Left kidney (tissue), 2 donors: ENCODE measurements around the gene GJA3. TPM values are rescaled to one million over a fixed set of nuclear protein-coding genes. Genes with fewer than 3 reads are reported as not detected.
"Not testable (repeated sequence)": the region's sequence is repeated elsewhere in the genome, so short reads cannot be mapped to it uniquely, and the experiment has no call there.

ENCODE experiments used
- DNase-seq: peaks from one replicate; pipeline ENCODE4 v3.0.0-alpha.2; 2013
- polyA plus RNA-seq: library from polyadenylated mRNA; unstranded; fragments of 120-200 nt; gene quantifications from one replicate; pipeline ENCODE4 v1.2.1, GENCODE V29; 2013; ENCODE audit not compliant: insufficient read length

Gene GJA3
- polyA plus RNA-seq, 1 donor, result 11.3 TPM

DNA sequence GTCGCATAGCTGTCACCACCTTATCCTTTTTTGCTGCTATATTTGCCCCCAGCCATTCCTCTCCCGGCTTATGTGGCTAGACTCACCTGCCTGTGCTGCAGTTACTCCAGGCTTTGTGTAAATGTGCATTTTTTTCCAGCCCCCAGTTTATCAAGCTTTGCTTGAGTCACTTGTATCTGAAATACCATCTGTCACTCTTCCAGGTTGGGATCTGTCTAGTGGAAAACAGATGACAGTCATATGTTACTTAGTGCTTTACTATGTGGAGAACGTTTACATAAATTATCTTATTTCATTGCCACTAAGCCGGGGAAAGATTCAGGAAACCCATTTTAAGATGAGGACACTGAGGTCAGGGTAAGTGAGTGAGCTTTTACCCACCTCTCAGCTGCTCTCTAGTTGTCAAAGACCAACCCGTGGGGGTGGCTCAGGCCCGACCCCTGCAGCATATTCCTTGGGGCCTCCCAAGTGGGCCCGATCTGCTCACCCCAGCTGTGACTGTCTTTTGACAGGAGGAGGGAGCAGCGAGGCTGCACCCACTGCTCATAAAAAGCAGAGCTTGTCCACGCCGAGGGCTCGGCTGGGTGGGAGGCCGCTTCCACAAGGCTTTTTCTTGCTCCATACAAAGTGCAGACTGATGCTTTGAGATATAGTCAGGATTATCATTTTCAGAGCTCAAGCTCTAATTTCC, 24.7 kb upstream of the GJA3 start:
- DNase-seq, result no peak

DNA sequence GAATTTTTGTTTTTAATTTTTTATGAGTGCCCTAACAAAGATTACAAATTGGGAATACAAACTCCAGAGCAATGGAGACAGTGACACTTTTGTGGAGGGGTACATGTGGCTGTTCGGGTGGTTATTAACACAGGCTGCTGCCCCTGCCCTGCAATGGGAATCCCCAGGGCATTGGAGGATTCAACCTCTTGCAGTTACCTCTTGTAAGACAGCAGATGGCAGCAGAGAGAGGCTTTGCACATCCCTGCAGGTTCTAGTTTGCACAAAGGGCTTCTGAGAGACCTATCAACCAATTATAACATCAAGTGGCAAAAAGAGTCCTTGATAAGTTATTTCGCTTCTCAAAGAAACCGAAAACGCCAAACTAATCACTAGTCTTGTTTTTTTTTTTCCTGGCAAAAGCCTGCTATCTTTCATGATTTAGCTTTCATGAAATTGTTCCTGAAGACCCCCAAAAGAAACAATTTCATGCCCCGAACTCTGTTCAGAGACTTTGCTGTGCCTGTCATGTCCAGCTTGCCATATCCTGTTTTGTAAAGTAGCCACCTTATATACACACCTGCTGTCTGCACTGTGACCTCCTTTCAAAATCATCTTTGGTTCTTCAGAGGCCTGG, 21.5 kb upstream of the GJA3 start:
- peak; percentile 74 for DNase-seq

DNA sequence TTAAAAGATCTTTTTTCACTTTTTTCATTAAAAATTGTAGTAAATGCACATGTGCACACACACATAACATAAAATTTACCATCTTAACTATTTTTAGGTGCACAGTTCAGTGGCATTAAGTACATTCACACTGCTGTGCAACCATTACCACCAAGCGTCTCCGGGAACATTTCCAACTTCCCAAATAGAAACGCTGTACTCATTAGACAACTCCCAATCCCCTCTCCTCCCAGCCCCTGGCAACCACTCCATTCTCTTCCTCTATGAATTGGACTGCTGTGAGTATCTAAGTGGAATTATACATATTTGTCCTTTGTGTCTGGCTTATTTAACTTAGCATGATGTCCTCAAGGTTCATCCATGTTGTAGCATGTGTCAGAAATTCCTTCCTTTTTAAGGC, 20.3 kb upstream of the GJA3 start:
- DNase-seq, result no peak

DNA sequence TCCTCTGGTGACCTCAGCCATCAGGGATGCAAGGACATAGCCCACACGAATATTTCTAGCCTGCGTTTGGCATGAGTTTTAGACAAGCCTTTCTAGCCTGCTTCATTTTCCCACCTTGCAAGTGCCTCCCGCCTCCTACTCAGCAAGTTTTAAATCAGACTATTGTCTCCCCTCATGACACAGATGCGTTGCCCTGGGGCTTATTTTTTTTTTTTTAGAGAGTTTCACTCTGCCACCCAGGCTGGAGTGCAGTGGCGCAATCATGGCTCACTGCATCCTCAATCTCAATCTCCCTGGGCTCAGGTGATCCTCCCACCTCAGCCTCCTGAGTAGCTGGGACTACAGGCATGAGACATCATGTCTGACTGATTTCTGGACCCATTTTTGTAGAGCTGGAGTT, 17.3 kb upstream of the GJA3 start:
- DNase-seq, result no peak

DNA sequence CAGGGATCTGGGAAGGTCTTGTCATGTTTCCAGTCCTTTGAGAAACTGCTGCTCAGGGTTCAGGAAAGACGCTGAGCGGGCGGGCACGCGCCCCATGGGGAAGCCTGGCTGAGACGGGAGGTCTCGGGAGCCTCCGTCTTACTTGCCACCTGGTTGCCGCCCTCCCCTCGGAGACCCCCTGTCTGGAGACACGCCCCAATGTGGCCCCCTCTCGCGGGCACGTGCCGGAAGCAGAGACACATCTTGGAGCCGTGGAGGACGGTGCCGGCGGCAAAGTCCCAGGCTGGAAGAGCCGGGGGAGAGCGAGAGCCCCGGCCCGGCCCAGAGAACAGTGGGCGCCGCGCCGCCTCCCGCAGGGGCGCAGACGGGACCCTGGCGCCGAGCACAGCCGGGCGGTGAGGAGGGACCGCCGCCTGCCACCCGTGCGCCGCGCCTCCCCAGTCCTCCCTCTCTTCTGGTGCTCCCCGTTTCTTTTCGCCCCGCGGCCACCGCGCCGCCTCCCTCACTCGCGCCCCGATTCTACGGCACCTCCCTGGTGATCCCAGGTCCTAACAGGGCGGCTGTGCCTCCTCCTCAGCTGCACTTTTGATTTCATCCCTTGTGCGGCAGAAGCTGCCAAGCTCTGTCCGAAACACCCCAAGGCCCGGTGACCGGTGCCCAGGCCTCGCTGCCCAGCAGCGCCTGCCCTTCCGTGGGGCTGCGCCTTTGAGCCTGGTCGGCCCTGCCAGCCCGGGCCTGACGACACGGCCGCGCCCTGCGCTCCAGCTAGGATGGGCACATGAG, 16.4 kb upstream of the GJA3 start:
- DNase-seq, result no peak

DNA sequence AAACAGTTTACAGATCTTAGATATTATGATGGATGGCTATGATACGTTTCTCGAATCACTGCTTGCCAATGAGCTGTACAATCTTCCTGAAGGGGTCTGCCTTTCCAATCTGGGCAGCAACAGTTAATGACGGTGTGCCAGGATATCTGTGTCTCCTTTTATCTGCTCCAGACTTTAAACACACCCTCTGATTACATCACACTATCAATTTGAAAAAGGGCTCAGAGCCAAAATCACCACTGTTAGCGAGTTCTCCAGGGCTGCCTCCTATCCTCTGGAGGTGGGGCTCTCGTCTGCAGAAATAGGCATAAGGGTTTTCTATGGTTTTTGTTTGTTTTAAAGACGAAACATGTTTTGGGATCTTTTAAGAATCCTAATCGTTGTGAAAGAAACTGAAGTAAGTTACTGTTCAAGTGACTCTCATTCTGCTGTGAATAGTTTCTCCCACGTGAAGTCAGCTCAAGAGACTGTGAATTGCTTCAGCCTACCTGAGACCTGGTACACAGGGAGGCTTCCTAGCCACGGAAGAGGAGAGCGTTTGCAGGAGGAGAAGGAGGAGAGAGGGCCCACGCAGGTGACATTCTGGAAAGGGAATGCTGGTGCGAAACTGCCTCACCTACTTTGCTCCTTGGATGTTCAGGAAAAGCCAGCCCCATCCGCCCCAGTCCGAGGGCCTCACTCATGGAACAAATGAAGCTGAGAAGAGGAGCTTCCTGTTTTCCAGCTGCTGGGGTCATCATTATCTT, 15.2 kb upstream of the GJA3 start:
- no peak for DNase-seq

DNA sequence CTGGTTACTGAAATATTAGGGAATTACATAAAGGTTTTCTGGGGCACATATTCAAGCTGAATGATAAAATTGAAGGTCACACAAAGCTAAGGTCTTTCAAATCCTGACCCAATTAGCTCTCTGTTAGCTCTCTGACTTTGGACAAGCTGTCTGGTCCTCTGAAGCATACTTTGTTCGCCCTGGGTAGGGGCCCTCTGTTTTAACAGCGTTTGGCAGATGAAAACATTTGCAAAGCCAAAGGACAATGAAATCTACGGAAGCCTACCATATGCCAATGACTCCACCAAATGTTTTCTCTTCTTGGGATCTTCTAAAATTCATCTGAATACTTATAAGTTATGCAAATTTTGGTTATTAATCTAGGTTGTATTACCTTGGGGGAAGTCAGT, 14.5 kb upstream of the GJA3 start:
- no peak for DNase-seq

DNA sequence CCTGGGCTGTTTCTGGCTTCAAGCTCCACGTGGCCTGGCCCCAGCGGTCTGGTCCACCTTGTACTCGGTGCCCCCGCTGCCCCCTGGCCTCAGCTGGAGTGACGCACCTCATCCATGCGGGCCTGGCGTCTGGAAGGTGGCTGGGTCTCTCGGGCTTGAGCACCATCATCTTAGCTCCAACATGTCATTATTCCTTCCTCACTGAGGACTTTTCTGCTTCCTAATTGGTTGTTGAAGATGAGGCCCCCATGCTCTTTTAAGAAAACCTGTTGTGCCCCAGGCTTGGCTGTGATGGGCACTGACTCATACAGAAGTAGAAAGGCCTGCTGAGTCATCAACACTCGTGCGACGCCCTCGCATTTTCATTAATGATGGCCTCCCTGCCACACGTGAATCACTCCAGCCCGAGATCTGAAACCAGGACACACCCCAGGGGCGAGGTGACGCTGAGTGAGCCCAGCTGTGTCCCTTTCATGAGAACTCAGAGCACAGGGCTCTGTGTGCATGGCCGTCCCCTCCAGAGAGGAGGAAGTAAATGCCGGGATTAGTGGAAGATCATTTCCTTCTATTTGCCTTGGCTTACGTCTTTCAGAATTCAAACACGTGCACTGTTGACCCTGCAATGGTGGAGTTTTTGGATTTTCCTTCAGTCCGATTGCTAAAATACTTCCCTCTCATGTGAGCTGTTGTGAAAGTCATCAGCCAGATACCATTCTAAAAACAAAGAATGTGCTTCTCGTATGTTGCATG, 14.0 kb upstream of the GJA3 start:
- peak; percentile 43 for DNase-seq

DNA sequence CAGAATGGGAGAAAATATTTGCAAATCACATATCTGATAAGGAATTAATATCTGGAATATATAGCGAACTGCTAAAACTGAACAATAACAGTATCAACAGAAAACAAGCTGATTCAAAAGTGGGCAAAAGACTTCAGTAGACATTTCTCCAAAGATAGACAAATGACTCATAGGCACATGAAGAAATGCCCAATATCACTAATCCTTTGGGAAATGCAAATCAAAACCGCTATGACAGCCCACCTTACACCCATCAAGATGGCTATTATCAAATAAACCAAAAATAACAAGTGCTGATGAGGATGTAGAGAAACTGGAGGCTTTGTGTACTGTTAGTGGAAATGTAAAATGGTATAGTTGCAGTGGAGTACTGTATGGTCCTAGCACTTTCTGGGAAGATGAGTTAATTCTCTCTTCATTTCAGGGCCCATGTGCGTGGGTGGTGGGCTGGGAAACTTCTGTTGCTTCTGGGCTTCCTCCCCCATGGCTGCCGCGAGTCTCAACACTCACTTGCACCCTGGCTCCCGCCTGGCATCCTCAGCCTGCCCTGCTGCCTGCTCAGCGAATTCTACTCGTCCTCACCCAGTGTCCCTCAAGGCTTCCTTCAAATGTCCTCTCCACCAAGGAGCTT, 12.4 kb upstream of the GJA3 start:
- DNase-seq, result no peak

DNA sequence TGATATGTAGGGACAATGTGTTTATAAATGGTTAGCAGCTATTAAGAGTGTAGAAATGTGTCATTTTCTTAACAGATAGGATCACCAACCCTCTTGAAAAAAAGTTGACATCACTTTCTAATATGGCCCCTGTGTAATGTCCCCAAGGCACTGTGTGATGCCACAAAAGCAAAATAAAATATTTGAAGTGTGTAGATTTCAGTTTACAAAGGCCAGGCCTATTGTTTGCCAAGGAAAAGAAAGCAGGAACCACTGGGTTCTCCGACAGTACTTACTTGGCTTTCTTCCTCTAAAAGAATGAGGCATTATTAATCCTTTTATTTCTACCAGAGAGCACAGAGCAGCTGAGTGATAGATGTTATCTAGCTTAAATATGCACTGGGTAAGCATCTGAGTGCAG, 10.5 kb upstream of the GJA3 start:
- DNase-seq, result no peak

DNA sequence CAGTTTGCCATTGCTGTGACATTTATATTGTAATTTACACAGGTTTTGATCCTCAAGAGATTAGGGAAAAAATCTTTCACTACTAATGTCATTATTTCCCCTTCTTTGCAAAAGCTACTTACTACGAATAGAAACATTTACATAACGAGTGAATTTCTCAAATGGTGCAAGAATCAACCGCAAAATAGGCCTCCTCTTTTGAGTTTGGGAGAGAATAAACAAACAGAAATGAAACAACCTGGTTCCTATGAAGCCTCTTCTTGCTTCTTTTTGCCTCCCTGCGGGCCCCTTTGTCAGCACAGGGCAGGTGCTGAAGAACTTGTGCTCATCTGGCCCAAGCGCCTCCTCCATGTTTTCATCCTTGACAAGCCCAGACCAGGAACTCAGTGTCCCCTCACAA, 10.1 kb upstream of the GJA3 start:
- DNase-seq, result no peak

DNA sequence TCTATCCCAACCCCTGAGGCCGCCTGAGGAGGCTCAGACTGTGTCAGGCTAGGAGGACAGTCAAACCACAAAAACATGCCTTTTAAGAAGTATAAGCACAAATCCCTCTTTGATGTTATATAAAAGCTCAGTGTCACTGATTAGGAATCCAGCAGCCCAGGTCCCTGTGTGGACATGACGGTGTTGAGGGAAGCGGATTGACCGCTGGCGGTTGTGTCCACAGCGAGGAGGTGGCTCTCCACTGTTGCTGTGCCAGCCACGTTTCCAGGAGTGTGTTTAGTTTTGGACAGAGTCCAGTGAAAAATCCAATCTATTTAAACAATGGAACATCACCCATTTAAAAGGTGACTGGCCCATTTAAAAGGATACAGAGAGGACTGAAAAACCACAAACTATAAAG, 7.5 kb upstream of the GJA3 start:
- DNase-seq, result no peak

DNA sequence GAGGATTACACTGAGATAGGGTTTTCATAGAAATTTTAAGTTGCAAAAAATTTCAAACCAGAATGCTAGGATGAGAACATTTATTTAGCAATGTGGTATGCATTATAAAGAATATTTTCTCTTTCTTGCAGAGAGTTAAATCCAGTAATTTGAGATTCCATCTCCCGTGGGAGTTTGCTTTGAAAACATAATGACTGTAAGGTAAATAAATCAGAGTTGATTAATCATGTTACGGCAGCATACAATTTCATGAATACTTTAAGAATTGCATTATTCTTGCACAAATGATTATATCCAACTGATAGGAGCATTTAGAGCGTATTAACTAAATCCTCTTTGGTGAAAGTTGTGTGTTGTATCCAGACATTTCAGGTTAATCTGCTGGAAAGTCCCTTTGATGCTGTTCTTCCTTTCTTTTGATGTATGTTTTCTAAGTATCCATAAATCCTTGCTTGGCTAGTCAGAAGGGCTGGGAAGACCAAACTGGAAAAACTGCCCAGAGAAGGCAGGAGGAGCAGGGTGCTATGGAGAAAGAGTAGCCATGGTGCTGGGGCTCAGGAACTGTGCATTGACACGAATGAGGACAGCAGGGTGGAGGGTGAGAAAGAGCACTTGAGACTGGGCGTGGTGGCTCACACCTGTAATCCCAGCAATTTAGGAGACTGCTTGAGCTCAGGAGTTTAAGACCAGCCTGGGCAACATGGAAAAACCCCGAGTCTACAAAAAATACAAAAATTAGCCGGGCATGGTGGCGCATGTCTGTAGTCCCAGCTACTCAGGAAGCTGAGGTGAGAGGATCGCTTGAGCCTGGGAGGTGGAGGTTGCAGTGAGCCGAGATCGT, 4.8 kb upstream of the GJA3 start:
- DNase-seq, result no peak

DNA sequence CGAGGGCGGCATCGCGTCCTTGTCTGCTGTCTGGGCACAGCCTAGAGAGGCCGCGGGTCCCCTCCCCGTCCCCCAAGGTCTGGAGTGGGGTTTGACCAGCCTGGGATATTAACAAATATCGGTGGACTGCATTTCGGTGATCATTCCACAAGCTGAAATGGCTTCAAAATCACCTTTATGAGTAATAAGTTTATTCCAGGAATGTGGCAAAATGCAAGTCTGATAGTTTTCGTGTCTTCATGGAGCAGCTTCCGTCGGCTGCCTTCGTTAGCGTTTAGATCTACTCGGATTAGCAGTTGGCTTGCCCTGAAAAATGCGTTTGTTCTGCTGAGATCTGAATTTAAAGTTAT, 1.1 kb upstream of the GJA3 start:
- no peak for DNase-seq

DNA sequence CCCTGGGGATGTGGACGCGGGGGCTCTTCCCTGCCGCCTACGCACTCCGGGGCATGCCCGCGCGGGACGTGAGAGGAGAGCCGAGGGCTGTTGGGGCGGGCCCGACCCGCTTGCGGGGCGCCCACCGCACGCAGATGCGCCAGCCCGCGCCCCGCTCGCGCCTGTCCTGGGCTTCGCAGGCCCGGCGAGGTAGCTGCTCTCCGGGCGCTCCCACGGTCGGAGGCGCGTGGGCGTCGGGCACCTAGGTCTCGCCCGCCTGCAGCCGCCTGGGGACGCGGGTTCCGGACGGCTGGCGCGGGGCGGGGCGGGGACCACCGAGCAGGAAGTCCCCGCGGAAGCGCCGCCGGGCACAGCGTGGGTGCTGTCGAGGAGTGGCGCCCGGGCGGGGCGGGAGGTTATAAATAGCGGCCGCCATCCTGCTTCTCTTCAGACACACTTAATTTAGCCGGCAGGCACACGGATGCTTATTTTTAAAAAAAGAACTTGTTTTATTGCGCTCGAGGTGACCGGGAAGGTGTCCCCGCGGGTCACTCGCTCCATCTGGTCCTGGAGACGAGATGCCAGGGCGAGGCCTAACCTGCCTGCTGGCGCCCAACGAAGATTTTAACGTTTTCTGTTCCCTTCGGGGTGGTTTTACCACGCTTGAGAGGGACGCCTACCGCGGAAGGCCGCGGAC, 561 bp upstream of the GJA3 start:
- no peak for DNase-seq

DNA sequence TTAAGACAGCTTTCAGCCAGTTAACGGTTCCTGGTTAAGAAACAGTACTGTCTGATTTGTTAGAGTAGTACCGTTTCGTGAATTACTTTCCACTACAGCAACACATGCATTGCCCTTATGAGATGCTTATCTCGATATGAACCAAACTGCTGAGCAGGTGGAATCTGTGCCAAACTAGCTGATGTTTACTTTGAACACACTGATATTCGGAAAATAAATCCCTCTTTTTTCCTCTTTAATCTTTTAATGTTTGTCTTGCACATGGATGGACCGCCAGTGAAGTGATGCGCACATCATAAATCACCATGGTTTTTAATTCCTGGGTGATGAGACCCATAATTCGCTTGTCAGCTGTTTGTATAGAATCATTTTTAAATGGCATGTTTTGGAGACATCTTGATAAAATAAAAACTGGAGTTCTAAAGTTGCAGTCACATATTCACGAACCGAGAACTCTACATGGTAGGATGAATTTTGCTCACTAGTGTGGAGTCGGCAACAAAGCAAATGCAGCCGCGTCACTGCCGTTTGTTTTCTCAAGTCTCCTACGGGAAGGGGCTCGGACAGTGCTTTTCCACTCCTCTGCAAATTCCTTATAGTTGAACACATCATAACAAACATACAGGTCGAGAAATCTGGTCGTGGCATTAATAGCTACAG, 1.1 kb downstream of the GJA3 start:
- no peak for DNase-seq

DNA sequence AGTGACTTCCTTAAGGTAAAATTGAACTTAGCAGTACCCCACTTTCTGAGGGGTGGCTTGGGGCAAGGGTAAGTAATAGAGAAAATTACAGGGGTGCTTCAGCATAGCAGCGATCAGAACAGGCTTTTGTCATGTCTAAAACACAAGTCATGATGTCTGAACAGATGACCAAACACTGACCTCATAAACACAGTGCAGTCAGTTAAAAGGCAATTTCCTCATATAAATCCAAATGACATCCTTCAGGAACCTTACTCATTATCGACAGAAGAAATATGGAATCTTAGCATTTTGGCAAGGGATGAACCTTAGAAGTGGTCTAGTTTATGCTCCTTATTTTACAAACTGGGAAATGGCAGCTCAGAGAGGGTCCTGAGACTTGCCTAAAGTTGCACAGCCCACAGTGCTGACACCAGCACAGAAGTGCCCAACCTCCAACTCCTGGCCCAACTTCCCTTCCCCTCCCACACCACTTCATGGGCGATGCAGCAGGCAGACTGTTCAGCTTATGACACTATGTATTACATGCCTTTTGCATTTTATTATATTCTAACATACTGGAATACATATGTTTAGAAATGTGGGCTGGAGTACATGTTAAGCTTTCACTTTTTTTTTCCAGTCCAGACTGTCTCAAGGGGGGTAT, 3.6 kb downstream of the GJA3 start:
- DNase-seq, result no peak

DNA sequence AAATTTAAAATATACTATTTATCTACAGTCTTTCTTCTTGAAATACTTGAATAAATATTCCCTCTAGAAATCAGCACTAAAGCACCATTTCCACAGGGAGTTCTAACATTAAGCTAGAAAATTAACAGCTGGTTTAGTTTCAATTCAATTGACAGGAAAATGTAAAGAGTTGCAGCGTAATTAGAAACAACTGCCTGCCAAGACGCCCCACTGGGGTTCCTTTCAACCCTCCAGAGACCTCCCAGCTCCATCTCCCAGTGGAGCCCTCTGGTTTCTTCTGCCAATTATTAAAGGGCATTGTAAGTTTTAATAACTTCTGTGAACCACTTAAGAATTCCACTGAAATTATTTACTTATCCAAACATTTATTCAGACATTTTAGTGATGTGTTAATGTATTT, 4.2 kb downstream of the GJA3 start:
- DNase-seq, result no peak

DNA sequence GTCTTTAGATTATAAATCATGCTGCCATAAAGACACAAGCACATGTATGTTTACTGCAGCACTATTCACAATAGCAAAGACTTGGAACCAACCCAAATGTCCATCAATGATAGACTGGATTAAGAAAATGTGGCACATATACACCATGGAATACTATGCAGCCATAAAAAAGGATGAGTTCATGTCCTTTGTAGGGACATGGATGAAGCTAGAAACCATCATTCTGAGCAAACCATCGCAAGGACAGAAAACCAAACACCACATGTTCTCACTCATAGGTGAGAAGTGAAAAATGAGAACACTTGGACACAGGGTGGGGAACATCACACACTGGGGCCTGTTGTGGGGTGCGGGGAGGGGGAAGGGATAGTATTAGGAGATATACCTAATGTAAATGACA, 7.6 kb downstream of the GJA3 start:
- not testable (repeated sequence) for DNase-seq
